Stimulated activated naive CD4-positive, alpha-beta T cell treated with Interleukin-2 at 50 U/mL for 16 hours (primary cell): ENCODE measurements around the gene HOXA5.
A peak's percentile ranks its signal among the peaks of the same experiment; 100 is the strongest.

ENCODE experiments used
- DNase-seq: peaks from one replicate; lab custom pipeline; 2025; lab: John Stamatoyannopoulos, UW

The HOXA5 gene

DNA sequence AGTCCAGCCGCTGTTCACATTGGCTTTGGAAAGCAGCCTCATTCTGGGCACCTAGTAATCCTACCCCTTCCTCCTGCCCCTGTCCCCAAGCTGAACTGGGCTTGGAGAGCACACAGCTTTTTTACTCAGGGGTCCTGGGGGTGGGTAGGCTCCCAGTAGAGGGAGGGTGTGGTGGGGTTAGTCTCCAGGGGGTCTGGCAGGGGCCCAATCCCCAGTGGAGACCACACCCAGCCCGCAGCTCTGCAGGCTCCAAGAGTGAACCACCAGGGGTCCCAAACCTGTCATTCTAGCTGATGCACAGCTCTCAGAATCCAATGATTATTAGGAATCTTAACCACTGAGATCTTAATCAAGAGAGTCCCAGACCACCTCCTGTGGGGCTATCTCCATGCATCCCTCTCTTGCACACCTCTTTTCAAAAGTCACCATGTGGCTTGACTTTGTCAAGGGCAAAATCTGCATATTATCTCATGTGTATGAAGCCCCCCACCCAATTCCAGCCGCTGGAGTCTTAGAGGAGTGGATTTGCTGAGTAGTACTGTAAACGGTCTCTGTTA is 38.9 kb upstream of the HOXA5 start:
- no peak for DNase-seq

GRCh38 chr7:27181795-27182275 is 38.4 kb upstream of the HOXA5 start:
- no peak for DNase-seq

DNA sequence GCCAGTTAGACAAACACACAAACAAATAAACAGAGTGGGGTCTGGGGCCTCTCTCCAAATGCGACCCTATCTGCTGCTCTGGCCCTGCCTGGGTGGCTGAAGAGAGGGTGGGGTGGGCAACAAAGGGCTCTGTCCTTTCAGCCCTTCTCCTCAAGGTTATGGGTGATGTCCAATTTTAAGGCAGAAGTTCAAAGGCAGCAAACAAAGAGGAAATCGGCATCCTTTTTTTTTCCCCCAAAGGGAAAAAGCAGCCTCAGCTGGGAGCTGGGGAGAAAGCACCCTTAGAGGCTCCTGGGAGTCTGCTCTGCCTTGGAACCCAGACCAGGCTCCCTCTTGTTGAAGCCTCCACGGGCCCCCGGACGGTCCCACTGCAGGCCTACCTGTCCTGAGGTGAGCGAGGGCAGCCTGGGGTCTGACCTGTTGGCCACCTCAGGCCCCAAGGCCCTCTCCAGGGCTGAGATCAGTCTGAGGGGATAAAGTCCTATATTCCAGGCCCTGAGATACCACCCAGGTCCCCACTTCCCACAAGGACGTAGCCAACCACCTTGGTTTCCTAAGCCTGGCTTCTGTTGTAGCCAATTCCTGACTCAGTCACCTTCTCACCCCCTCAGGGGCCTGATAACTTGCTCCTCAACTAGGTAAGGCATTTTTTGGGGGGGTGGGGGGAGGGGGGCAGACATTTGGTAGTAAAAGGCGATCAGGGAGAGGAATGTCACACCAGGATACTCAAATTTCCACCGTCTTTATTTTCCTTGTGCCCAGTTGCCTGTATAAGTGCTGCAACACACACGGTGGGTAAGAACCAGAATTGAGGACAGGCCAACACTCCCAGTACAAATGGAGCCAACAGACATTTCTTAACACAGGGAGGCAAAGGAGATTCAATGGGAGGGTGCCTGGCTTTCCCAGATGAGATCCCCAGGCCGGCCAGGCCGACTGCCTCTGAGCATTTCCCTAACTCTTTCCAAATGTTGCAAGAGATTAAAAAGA is 37.2 kb upstream of the HOXA5 start:
- DNase-seq = no peak

DNA sequence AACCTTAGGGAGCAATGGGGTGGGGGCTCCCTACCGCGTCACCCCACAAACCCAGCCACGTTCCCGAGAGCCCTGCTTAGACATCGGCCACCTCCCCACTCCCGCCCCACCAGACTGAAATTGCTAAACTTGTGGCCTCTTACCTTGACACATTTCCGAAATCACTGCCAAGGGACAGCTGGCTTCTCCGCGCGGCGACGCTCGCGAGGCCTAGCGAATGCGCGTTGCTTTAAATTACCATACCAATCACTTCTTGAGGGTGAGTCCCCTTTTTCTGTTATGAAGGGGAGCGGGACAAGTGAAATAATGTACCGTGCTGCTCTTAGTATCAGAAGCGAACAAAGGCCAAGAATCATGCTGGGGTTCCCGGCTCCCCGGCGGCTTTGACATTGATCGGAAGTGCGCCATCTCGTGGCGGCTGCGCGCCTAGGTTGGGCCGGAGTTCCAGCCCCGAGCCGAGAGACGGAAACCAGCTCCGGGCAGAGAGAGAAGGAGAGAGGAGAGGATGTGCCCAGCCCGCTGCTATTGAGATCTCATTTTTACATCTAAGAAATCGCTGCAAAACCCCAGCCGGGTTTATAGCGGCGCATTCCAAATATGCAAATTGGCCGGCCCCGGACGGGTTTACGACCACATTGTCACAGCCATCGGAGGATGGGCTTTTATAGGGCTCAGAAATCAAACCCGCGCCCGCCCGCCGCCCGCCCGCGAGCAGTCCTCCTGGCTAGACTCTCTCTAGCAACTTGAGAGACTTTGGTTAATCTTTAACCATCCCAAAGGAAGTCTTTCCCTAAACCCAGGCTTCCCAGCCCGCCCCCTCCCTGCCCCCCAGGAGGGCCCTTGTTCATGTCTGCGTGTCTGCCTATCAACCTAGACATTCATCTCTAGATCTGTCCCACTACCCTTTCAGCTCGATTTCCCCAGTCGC is 36.3 kb upstream of the HOXA5 start:
- DNase-seq = peak; percentile 36

DNA sequence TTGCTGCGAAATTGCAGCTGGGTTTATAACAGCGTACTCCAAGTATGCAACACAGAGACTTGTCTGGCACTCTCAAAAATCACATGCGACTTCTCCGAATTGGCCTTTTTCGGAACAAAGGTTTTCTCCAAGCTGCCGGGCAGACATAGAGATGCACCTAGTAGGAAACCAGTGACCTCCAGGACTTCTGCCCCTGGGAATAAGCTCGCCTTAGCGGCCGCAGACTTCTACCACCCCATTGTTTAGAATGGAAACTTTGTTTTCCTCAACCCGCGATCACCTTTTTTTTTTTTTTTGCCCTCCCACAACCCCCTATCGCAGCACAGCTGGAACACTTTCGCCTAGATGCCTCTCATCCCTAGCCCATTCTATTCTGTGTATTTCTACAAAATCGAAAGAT is 35.5 kb upstream of the HOXA5 start:
- DNase-seq = no peak

- no peak for DNase-seq
Measured at GRCh38 chr7:27178366-27178765, 34.9 kb upstream of the HOXA5 start.

DNA sequence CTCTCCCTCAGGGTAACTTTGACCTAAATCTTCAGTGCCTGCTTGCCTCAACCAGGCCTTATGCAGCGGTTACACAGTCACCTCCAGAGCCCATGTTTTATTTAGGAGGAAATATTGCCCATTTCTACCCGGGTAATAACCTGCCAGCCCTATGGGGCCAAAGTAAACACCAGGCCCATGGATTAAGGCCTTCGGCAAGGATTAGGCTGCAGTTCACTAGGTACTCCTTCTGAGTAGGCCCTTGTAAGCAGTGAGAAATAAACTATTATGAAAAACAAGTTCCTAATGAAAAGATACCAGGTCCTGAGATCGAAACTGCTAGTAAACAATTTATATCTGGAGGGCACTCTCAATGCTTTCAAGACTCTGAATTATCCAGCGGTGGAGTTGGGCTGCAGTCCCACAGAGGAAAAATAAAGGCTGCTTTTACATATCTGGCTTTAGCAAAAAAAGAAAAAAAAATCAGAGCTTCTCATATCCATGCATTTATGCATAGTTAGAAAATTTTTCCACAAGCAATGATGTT is 34.4 kb upstream of the HOXA5 start:
- DNase-seq = no peak

- DNase-seq = no peak
Measured at GRCh38 chr7:27176962-27177794, 33.7 kb upstream of the HOXA5 start.

DNA sequence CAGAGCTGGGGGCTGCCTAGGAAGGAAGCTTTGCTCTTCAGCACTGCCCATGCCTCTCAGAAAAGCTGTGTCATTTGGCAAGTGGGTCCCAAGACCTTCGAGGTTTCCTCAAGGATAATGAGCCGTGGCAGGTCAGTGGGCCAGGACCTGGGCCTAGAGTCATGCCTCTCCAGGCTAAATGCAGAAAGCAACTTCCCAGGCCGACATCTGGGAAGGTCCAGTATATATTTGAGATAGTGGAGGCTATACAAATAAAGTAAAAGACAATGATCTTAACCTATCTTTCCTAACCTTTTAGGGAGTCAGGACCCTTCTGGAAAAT is 33.0 kb upstream of the HOXA5 start:
- DNase-seq = no peak

DNA sequence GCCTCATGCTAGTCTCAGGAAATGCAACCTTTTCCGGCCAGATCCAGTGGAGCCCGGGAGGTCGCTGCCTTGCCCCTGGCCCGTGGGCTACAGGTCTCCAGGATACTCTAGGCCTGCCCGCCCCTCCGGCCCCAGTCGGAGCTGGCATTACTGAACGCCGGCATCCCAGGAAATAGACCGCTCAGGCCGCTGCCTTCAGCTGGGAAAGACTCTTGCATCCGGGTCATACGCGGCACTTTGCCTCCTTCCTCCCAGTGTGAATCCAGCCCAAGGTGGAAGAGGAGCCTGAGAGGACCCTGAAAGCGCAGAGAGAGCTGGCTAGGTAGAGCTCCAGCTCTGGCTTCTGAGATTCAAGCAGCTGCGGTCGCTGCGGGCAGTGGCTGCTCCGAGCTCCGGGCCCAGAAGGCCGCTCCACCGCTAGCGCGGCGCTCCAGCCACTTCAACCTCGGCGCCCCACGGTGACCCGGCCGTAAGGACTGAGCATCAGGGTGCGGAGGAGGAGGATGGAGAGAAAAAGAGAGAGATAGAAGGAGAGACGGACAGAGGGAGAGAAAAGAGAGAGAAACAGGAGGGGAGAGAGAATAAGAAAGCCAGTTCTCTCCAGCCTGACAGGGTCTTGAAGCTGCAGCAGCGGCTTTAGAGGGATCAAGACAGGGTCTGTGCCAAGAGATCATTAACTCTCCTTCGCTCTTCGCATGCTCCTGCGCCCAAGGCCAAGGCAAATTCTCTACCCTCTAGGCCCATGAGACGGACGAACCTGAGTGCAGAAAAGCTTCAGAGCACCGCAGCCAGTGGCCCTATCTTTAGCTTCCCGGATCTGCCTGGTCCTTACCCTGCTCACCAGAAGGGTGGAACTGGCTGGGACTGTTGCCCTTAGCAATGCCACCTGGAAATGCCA is 32.4 kb upstream of the HOXA5 start:
- no peak for DNase-seq

GRCh38 chr7:27174874-27175625 is 31.6 kb upstream of the HOXA5 start:
- no peak for DNase-seq

DNA sequence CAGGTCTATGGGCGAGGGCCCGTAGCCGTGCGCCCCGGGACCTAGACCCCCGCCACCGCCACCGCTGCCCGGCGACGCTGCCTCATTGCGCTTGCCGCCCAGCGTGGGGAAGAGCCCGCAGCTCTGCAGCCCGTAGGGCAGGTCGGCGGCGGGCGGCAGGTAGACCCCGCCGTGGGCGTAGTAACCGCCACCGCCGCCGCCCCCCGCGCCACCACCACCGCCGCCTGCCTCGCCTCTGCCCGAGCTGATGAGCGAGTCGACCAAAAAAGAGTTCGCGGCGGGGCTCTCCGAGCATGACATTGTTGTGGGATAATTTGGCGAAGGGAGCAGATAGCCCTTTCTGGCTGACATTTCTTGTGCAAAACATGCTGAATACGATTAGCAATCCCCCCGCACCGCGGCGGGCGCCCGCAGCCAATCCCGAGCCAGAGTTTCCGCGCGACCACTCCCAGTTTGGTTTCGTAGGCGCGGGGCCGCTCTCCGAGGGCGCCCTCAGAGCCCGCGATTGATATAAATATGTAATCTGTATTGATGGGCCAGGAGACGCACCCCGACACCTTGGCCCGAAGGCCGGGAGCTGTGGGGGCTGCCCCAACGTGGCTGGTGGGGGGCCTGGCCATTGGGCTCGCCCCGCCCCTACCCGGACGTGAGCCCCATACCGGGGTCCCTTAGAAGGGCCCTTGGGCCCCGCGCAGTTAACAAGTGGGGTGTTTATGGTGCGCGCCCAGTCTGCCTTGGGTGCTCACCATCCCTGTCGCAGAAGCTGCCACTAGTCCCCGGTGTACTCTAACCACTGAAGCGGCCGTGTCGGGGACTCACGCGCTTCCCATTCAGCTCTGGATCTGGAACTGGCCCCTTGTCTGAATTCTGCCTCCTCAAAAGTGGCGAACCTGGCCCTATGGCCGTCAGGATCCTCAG is 30.7 kb upstream of the HOXA5 start, which contains the start of gene HOXA10:
HOXA10 (minus strand) TSS at position 365 of the 918 bp plus-strand sequence; CDS start at position 351, 14 bp downstream.
- DNase-seq = no peak

DNA sequence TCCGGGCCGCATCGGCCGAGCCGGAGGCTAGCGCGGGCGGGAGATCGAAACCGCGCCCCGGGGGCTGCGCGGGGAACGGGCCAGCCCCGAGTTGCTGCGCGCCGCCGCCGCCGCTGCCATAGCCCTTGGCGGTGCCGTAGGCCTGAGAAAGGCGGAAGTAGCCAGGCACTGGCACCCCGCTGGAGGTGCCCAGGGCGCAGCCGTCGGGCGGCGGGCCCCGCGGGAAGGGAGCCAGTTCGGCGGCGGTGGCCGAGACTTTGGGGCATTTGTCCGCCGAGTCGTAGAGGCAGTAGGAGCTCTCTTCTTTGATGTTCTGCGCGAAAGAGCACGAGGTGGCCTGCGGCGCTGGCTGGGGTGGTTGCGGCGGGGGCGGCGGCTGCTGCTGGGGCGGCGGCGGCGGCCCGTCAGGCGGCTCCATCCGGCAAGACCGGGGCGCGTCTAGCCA is 30.1 kb upstream of the HOXA5 start:
- DNase-seq = no peak

- DNase-seq = no peak
Measured at GRCh38 chr7:27172823-27173510, 29.5 kb upstream of the HOXA5 start.

DNA sequence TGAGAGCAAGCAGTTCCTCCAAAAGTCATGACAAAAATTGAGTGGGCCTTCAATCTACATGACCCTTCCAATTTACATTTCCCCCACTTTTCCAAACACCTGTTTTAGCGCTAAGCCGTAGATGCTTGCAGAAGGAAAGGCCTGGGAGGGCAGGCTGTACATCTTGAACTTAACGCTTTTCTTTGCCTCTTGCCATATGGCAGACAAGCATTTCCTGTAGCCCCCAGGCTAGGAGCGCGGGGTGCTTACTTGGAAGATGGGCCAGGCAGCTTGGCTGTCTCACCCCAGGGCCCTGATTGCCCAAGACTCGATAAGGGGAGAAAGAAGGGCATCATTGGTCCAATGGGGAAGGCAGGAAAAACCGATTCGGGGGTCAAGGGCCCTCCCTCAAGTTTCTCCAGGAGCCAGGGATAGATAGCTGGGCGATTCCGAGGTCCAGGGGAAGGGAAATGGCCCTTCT is 28.9 kb upstream of the HOXA5 start:
- no peak for DNase-seq

- DNase-seq = no peak
Measured at GRCh38 chr7:27171637-27172314, 28.3 kb upstream of the HOXA5 start.

DNA sequence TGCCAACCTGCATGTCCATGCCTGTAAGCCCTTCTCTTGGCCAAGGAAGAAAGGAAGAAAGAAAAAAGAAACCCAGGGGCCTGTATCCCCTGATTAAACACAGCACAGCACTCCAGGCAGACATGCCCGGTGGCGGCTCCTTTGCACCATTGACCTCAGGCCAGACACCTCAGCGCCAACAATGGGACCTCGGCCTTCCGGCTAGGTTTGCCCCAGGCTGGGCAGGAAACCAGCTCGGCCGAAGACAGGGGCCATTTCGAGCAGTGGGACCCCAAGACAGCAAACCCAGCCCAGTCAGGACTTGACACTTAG is 27.8 kb upstream of the HOXA5 start:
- DNase-seq = no peak
